Smooth muscle cell (in vitro differentiated cells): ENCODE data around the gene NUBP2. TPM values are rescaled to one million over a fixed set of nuclear protein-coding genes. Genes with fewer than 3 reads are reported as not detected.

ENCODE experiments used
- DNase-seq: peaks from one replicate; lab custom pipeline; 2025; ENCODE audit not compliant: unreplicated experiment; lab: John Stamatoyannopoulos, UW
- H2AFZ ChIP-seq: fragments of 200-600 bp; sonication (generic); 2 replicates; pipeline ENCODE4 v1.6.0; 2016; ENCODE audit warnings: antibody characterized with exemption, low read depth, mild to moderate bottlenecking
- H3F3A ChIP-seq: fragments of 200-600 bp; sonication (generic); 2 replicates; pipeline ENCODE4 v1.6.0; 2017; ENCODE audit warnings: antibody characterized with exemption, low read depth
- H3K27ac ChIP-seq: fragments of 200-600 bp; sonication (generic); 2 replicates; pipeline ENCODE4 v1.5.1; 2016; ENCODE audit warnings: low read depth, mild to moderate bottlenecking
- H3K27me3 ChIP-seq: fragments of 200-600 bp; sonication (generic); 2 replicates; pipeline ENCODE4 v1.6.1; 2016; ENCODE audit warnings: low read depth, mild to moderate bottlenecking
- H3K36me3 ChIP-seq: fragments of 200-600 bp; sonication (generic); 2 replicates; pipeline ENCODE4 v1.5.1; 2016; ENCODE audit warnings: low read depth
- H3K4me1 ChIP-seq: fragments of 200-600 bp; sonication (generic); 2 replicates; pipeline ENCODE4 v1.5.1; 2016; ENCODE audit warnings: low read depth
- H3K4me2 ChIP-seq: fragments of 200-600 bp; sonication (generic); 2 replicates; pipeline ENCODE4 v1.6.0; 2016; ENCODE audit warnings: mild to moderate bottlenecking
- H3K4me3 ChIP-seq: fragments of 200-600 bp; sonication (generic); 2 replicates; pipeline ENCODE4 v1.5.1; 2016; ENCODE audit warnings: mild to moderate bottlenecking
- H3K79me2 ChIP-seq: fragments of 200-600 bp; sonication (generic); 2 replicates; pipeline ENCODE4 v1.6.0; 2016; ENCODE audit warnings: low read depth, mild to moderate bottlenecking
- H3K9ac ChIP-seq: fragments of 200-600 bp; sonication (generic); 2 replicates; pipeline ENCODE4 v1.6.0; 2016; ENCODE audit warnings: low read depth
- H3K9me3 ChIP-seq: fragments of 200-600 bp; sonication (generic); replicated peaks from 2 replicates; pipeline ENCODE4 v1.5.1; 2016; ENCODE audit warnings: low read depth
- H4K20me1 ChIP-seq: fragments of 200-600 bp; sonication (generic); 2 replicates; pipeline ENCODE4 v1.6.0; 2016; ENCODE audit warnings: low read depth
- WGBS: methylation state at CpG from one replicate; pipeline ENCODE4 v1.1.7; 2016; ENCODE audit warnings: low lambda C conversion rate; 5-methylcytosine and 5-hydroxymethylcytosine counted together
- polyA plus RNA-seq: library from polyadenylated mRNA; unstranded; fragments of >200 nt; fragmentation: Nextera tagmentation; extraction: Ambion mirVana; gene quantifications from 2 replicates; pipeline ENCODE4 v1.2.1, GENCODE V29; 2016
- total RNA-seq: library from RNA; depleted of rRNA; stranded (reverse); fragments of >200 nt; gene quantifications from 2 replicates; pipeline ENCODE4 v1.2.3, GENCODE V29; 2014
- TF ChIP-seq, protein P1 (sequence below): fragments of 200-600 bp; sonication (generic); IDR thresholded peaks from 2 replicates; pipeline ENCODE4 v1.5.1; 2017; ENCODE audit warnings: borderline replicate concordance, mild to moderate bottlenecking, antibody characterized with exemption; ENCODE audit not compliant: insufficient read depth, poor library complexity, severe bottlenecking

The NUBP2 gene
- total and polyA plus RNA-seq, 2 experiments from 2014 or later: 48.0 to 80.8 TPM

- DNase-seq: no peak
- no peak overlapping the region for H3K9ac ChIP-seq
- WGBS: 95% methylated on average over 28 of the region's 33 CpGs
- TF ChIP-seq, protein P1, sequence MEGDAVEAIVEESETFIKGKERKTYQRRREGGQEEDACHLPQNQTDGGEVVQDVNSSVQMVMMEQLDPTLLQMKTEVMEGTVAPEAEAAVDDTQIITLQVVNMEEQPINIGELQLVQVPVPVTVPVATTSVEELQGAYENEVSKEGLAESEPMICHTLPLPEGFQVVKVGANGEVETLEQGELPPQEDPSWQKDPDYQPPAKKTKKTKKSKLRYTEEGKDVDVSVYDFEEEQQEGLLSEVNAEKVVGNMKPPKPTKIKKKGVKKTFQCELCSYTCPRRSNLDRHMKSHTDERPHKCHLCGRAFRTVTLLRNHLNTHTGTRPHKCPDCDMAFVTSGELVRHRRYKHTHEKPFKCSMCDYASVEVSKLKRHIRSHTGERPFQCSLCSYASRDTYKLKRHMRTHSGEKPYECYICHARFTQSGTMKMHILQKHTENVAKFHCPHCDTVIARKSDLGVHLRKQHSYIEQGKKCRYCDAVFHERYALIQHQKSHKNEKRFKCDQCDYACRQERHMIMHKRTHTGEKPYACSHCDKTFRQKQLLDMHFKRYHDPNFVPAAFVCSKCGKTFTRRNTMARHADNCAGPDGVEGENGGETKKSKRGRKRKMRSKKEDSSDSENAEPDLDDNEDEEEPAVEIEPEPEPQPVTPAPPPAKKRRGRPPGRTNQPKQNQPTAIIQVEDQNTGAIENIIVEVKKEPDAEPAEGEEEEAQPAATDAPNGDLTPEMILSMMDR: no peak
- no peak overlapping the region for H3K4me2 ChIP-seq
- H3K27me3 ChIP-seq: no peaks in the 10 kb centered on the region
- H3K4me1 ChIP-seq: no peaks in the 10 kb centered on the region
- no peak overlapping the region for H3K27ac ChIP-seq
- no peaks in the 10 kb centered on the region for H3K9me3 ChIP-seq
- H2AFZ ChIP-seq: no peak overlapping the region
- no peaks in the 10 kb centered on the region for H3K36me3 ChIP-seq
- no peaks in the 10 kb centered on the region for H3K79me2 ChIP-seq
- H3K4me3 ChIP-seq: no peak overlapping the region
- H3F3A ChIP-seq: no peaks in the 10 kb centered on the region
- peaks cover 6% of the 10 kb centered on the region for H4K20me1 ChIP-seq
Observed at GRCh38 chr16:1792836-1793577, 10.2 kb downstream of the NUBP2 start.

DNA sequence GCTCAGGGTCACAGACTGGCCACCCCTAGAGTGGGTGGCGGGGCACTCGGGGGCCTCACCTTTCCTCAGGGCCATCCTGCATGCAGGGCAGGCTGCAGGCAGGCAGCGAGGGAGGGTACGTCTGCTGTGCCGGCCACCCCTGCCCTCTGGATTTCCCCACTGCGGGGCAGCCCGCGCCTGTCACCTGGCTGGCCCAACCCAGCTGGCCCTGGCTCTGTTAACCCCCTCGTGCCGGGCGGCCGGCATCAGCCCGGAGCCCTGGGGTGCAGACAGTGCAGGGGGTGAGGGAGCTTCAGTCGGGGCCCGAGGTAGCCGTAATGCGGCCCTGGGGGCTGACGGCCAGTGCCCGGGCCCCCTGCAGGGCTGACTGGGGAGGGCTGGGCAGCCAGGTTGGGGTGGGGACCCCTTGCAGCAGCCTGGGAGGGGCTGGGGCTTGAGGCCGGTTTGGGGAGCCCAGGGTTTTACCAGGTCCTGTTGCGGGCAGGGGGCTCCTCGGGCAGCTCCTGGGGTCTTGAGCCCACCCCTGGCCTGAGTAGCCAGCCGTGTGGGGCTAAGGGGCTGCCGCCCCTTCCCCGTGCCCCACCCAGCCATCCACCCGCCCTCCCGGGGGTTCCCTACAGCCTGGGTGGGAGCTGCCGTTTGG, 10.9 kb downstream of the NUBP2 start, which contains the start of gene IGFALS:
TSS of gene IGFALS (minus strand) at position 128 of the 643 bp plus-strand sequence. CDS start at position 75, 53 bp downstream.
- Histone ChIP-seq H3K27me3 (no peaks in the 10 kb centered on the region), H2AFZ (no peak within 1 kb of the TSS), H3K27ac (no peak within 1 kb of the TSS), H3K36me3 (no peaks in the 10 kb centered on the region), H3K79me2 (no peaks in the 10 kb centered on the region), H3K4me2 (no peak within 1 kb of the TSS), H3K4me3 (no peak within 1 kb of the TSS), H3F3A (no peaks in the 10 kb centered on the region), H4K20me1 (no peaks in the 10 kb centered on the region), H3K4me1 (no peaks in the 10 kb centered on the region), H3K9me3 (no peaks in the 10 kb centered on the region), H3K9ac (no peak within 1 kb of the TSS)
- 91% methylated on average over 15 of the region's 28 CpGs for WGBS
- DNase-seq: no peak
- TF ChIP-seq, protein P1: no peak

DNA sequence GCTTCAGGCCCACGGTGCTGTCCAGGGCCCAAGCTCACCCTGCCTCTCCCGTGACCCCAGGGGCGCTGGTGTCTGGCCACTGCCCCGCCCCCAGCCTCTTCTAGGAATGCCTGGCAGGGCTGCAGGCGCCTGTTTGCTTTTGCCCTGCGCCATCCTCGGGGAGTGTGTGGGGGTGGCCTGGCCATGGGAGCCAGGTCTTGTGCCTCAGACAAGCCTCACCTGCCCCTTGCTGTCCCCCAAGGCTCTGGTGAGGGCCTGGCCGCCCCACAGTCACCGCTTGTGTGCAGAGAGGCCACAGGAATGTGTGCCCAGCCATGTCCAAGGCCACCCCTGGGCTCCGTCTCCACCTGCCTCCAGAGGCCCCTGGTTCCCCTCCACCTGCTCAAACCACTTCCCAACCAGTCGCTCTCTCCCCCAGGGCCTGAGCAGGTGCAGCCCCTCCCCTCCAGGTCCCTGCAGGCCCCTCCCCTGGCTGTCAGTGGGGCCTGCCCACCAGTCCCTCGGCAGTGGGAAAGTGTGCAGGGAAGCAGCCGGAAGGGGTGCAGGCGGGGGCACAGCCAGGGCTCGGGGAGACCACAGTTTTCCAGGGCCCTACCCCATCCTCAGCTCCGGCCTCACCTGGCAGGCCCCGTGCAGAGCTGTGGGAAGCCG, 11.6 kb downstream of the NUBP2 start:
- no peak for DNase-seq
- Histone ChIP-seq H3K4me3 (no peak overlapping the region), H3K27ac (no peak overlapping the region), H3K4me1 (no peaks in the 10 kb centered on the region), H3K79me2 (no peaks in the 10 kb centered on the region), H3K9me3 (no peaks in the 10 kb centered on the region), H4K20me1 (no peaks in the 10 kb centered on the region), H3K36me3 (no peaks in the 10 kb centered on the region), H3K9ac (no peak overlapping the region), H2AFZ (no peak overlapping the region), H3F3A (no peaks in the 10 kb centered on the region), H3K4me2 (no peak overlapping the region), H3K27me3 (no peaks in the 10 kb centered on the region)
- 92% methylated on average over 16 of the region's 18 CpGs for WGBS
- TF ChIP-seq, protein P1: no peak
